ENCODE results near the gene BBIP1. TPM values are rescaled to one million over a fixed set of nuclear protein-coding genes. Genes with fewer than 3 reads are reported as not detected.

Gene BBIP1
- total RNA-seq, 2 donors from 2014 or later, result 17.7 to 19.1 TPM

DNA sequence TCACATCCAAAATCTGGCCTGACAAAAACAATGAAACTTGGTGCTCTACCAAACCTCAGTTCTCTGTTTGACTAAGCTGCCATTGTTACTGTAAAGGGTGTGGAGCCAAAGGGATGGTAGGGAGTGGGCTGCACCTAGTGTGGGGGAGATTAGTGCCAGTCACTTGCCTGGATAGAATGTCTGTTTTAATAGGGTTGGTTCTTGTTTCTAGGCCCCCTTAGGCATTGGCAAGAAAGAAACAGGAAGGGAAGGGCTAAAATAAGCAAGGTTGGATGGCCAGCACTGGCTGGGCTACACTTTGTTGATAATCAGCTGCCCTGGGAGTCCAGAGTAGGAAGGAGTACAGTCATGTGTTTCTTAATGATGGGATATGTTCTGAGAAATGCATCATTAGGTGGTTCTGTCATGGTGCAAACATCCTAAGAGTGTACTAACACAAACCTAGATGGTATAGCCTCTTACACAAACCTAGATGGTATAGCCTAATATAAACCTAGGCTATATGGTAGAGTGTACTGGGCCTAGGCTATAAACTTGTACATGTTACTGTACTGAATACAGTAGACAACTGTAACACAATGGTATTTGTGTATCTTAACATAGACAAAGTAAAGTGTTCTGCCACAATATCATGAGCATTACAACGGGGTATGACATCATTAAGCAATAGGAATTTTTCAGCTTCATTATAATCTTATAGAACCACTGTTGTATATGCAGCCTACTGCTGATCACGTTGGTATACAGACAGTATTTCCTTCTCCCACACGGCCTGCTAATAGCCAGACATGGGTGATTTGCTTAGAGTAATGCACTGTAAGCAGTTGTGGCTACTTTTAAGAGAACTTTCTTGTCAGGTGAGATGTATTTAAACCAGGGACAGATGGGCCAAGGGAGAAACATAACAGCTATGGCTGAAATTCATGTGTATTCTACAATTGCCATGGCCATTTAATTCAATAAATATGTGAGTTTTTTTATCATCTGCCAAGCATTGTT lies 15.4 kb downstream of the BBIP1 start:
- TF ChIP-seq, protein P1, sequence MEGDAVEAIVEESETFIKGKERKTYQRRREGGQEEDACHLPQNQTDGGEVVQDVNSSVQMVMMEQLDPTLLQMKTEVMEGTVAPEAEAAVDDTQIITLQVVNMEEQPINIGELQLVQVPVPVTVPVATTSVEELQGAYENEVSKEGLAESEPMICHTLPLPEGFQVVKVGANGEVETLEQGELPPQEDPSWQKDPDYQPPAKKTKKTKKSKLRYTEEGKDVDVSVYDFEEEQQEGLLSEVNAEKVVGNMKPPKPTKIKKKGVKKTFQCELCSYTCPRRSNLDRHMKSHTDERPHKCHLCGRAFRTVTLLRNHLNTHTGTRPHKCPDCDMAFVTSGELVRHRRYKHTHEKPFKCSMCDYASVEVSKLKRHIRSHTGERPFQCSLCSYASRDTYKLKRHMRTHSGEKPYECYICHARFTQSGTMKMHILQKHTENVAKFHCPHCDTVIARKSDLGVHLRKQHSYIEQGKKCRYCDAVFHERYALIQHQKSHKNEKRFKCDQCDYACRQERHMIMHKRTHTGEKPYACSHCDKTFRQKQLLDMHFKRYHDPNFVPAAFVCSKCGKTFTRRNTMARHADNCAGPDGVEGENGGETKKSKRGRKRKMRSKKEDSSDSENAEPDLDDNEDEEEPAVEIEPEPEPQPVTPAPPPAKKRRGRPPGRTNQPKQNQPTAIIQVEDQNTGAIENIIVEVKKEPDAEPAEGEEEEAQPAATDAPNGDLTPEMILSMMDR (IDR thresholded peaks at IDR 0.05), result no peak
- Histone ChIP-seq H3K36me3 (peaks cover 5% of the 10 kb centered on the region), H3K9me3 (no peaks in the 10 kb centered on the region), H3K9ac (ENCODE audit: low read depth in 2 of 2, low read length in 2 of 2) (no peak overlapping the region), H3K4me3 (no peak overlapping the region), H3K4me1 (no peaks in the 10 kb centered on the region), H3K27me3 (no peaks in the 10 kb centered on the region), H3K27ac (no peak overlapping the region)
- intact Hi-C loops (cut with DNase I), result no loop called here
- no peak for DNase-seq

DNA sequence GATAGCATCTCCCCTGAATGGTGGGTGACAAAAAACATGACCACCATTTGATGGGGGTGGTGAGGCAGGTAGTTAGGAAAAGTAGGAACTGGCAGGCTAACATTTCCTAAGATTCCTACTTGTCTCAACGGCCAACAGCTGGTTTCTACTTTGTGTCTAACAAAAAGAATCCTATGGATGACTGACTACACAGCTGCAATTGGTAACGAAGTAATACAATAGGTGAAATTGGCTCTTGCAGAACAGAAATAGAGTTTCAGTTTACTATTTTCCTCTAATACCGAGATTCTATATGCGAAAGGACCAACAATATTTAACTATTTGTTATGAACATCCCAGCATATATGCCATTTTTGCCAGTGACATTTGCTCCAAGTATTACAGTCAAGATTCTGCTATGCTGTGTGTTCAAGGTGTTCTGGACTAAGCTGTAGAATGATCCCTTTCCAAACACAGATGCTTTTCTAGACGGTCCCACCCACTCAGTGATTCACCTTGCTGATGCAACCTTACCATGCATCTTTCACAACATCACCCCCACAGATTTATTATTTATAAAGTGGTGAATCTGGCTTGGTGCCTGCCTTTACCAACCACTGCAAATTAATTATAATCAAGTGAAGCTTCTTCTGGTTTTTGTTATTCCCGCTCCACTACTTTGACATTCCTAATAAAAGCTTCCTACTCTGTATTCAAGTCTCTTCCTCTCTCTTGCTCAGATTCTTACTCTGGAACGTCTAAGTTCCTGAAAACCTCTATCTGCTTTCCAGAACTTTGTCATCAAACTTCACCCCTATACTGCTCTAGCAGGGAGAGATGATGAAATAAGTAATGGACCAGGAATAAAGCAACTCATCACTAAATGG lies 16.8 kb downstream of the BBIP1 start:
- Histone ChIP-seq H3K27ac (no peak overlapping the region), H3K4me1 (no peaks in the 10 kb centered on the region), H3K9me3 (no peaks in the 10 kb centered on the region), H3K36me3 (peaks cover 5% of the 10 kb centered on the region), H3K4me3 (no peak overlapping the region), H3K27me3 (no peaks in the 10 kb centered on the region), H3K9ac (ENCODE audit: low read depth in 2 of 2, low read length in 2 of 2) (no peak overlapping the region)
- TF ChIP-seq, protein P1 (IDR thresholded peaks at IDR 0.05), result no peak
- no peak for DNase-seq
- intact Hi-C loops (cut with DNase I), result no loop called here

DNA sequence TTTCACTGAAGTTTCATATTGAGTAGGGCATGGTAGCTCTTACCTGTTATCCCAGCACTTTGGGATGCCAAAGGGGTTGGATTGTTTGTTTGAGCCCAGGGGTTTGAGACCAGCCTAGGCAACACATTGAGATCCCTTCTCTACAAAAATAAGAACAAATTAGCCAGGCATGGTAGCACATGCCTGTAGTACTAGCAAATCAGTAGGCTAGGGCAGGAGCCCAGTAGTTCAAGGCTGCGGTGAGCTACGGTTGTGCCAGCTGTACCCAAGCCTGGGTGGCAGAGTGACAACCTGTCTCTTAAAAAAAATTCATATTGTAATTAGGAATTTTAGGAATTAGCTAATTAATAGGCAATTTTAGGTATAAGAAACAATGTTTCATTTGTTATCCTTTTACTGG lies 18.0 kb downstream of the BBIP1 start:
- intact Hi-C loops (cut with DNase I), result no loop called here
- Histone ChIP-seq H3K36me3 (peaks cover 14% of the 10 kb centered on the region), H3K9me3 (no peaks in the 10 kb centered on the region), H3K9ac (ENCODE audit: low read depth in 2 of 2, low read length in 2 of 2) (no peak overlapping the region), H3K4me1 (peaks cover 4% of the 10 kb centered on the region), H3K27me3 (no peaks in the 10 kb centered on the region), H3K27ac (no peak overlapping the region), H3K4me3 (no peak overlapping the region)
- no peak for DNase-seq
- TF ChIP-seq, protein P1 (IDR thresholded peaks at IDR 0.05), result no peak

DNA sequence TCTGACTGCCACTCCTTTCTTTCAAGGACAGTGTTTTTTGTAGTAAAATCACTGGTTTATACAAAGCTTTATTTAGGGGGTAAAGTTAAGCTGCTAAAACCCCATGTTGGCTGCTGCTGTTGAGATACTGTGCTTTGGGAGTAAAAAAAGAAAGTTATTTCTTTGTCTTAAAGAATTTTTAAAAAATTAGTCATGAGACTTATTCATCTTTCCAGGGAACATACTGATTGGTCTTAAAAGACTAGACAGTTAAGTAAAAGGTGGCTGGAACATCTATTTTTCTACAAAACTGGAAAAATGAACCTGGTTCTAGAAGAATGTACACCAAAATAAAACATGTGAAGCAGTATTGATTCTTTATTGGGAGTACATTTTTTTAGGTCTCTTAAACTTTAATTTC lies 20.6 kb downstream of the BBIP1 start:
- Histone ChIP-seq H3K27ac (no peak overlapping the region), H3K4me1 (peaks cover 4% of the 10 kb centered on the region), H3K9ac (ENCODE audit: low read depth in 2 of 2, low read length in 2 of 2) (no peak overlapping the region), H3K9me3 (no peaks in the 10 kb centered on the region), H3K36me3 (peaks cover 15% of the 10 kb centered on the region), H3K4me3 (no peak overlapping the region), H3K27me3 (no peaks in the 10 kb centered on the region)
- intact Hi-C loops (cut with DNase I), result no loop called here
- no peak for DNase-seq
- TF ChIP-seq, protein P1 (IDR thresholded peaks at IDR 0.05), result no peak

DNA sequence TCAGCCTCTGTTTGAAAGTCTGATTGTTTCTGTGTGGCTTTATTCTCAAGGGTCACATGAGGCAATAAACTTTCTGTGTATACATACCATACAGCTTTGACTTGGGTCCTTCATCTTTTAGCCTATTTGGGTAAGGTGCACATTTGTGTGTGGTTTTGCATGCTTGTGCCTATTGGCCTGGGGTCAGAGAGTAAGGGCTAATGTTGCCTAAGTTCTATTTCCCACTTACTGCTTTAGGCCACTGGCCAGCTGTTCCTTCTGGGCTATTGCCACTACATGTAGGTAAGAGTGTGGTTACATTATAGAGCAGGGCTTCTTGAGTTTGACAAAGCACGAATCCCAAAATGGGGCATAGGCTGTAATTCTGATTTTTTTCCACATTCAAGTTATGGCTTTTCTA lies 21.8 kb downstream of the BBIP1 start:
- no peak overlapping the region for H3K27ac ChIP-seq
- TF ChIP-seq, protein P1 (IDR thresholded peaks at IDR 0.05), result no peak
- intact Hi-C loops (cut with DNase I), result no loop called here
- no peaks in the 10 kb centered on the region for H3K9me3 ChIP-seq
- no peak for DNase-seq
- H3K4me3 ChIP-seq, result no peak overlapping the region
- H3K4me1 ChIP-seq, result peaks cover 4% of the 10 kb centered on the region
- no peak overlapping the region for H3K9ac ChIP-seq (ENCODE audit: low read depth in 2 of 2, low read length in 2 of 2)
- peaks cover 15% of the 10 kb centered on the region for H3K36me3 ChIP-seq
- H3K27me3 ChIP-seq, result no peaks in the 10 kb centered on the region

All from colonic mucosa (tissue), 4 donors.